ENCODE results near the gene EIF2S3. TPM values are rescaled to one million over a fixed set of nuclear protein-coding genes. Genes with fewer than 3 reads are reported as not detected.

Gene EIF2S3
- total RNA-seq, 2 experiments from 2014 or later, result 366 to 386 TPM

- no peaks in the 10 kb centered on the region for H3K4me1 Mint-ChIP-seq (ENCODE audit: low read depth)
- no peak for DNase-seq
- no peaks in the 10 kb centered on the region for H3K9me3 Mint-ChIP-seq
- no peak overlapping the region for H3K27ac Mint-ChIP-seq
- intact Hi-C loops (cut with micrococcal nuclease), result no loop called here
- CTCF ChIA-PET, result no interaction called here
- H3K4me3 Mint-ChIP-seq, result no peak overlapping the region
- H3K27me3 Mint-ChIP-seq (ENCODE audit: low read depth), result no peaks in the 10 kb centered on the region
- H3K36me3 Mint-ChIP-seq (ENCODE audit: low read depth), result no peaks in the 10 kb centered on the region
These were observed 44.2 kb downstream of the EIF2S3 start for GRCh38 chrX:24098932-24099331.

GRCh38 chrX:24099394-24099793 is 44.6 kb downstream of the EIF2S3 start:
- H3K27ac Mint-ChIP-seq, result no peak overlapping the region
- no peaks in the 10 kb centered on the region for H3K9me3 Mint-ChIP-seq
- no peak overlapping the region for H3K4me3 Mint-ChIP-seq
- no peaks in the 10 kb centered on the region for H3K4me1 Mint-ChIP-seq (ENCODE audit: low read depth)
- H3K36me3 Mint-ChIP-seq (ENCODE audit: low read depth), result no peaks in the 10 kb centered on the region
- intact Hi-C loops (cut with micrococcal nuclease), result no loop called here
- no peak for DNase-seq
- H3K27me3 Mint-ChIP-seq (ENCODE audit: low read depth), result no peaks in the 10 kb centered on the region
- CTCF ChIA-PET, result no interaction called here

GRCh38 chrX:24100713-24101112 is 46.0 kb downstream of the EIF2S3 start:
- DNase-seq, result no peak
- no peaks in the 10 kb centered on the region for H3K4me1 Mint-ChIP-seq (ENCODE audit: low read depth)
- no peaks in the 10 kb centered on the region for H3K27me3 Mint-ChIP-seq (ENCODE audit: low read depth)
- no peak overlapping the region for H3K27ac Mint-ChIP-seq
- CTCF ChIA-PET, result no interaction called here
- H3K9me3 Mint-ChIP-seq, result no peaks in the 10 kb centered on the region
- H3K4me3 Mint-ChIP-seq, result no peak overlapping the region
- intact Hi-C loops (cut with micrococcal nuclease), result no loop called here
- no peaks in the 10 kb centered on the region for H3K36me3 Mint-ChIP-seq (ENCODE audit: low read depth)

- intact Hi-C loops (cut with micrococcal nuclease), result no loop called here
These were observed 55.3 kb downstream of the EIF2S3 start for GRCh38 chrX:24110069-24110468.

DNA sequence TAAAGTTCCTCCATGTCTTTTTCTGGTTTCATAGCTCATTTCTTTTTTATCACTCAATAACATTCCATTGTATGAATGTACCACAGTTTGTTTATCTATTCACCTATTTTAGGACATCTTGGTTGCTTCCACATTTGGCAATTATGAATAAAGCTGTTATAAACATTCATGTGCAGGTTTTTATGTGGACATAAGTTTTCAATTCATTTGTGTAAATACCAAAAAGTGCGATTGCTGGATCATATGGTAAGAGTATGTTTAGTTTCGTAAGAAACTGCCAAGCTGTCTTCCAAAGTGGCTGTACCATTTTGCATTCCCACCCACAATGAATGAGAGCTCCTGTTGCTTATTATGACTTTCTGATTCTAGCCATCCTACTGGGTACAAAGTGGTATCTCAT is 58.4 kb downstream of the EIF2S3 start:
- no peak overlapping the region for H3K27ac Mint-ChIP-seq
- no peaks in the 10 kb centered on the region for H3K4me1 Mint-ChIP-seq (ENCODE audit: low read depth)
- no peaks in the 10 kb centered on the region for H3K27me3 Mint-ChIP-seq (ENCODE audit: low read depth)
- no peak for DNase-seq
- intact Hi-C loops (cut with micrococcal nuclease), result no loop called here
- H3K9me3 Mint-ChIP-seq, result no peaks in the 10 kb centered on the region
- no peak overlapping the region for H3K4me3 Mint-ChIP-seq
- H3K36me3 Mint-ChIP-seq (ENCODE audit: low read depth), result no peaks in the 10 kb centered on the region
- CTCF ChIA-PET, result no interaction called here

More at GRCh38 chrX:24110069-24110468, 55.3 kb downstream of the EIF2S3 start:
- Mint-ChIP-seq H3K9me3 (no peaks in the 10 kb centered on the region), H3K4me3 (no peak overlapping the region), H3K27ac (no peak overlapping the region), H3K27me3 (ENCODE audit: low read depth) (no peaks in the 10 kb centered on the region), H3K36me3 (ENCODE audit: low read depth) (no peaks in the 10 kb centered on the region), H3K4me1 (ENCODE audit: low read depth) (no peaks in the 10 kb centered on the region)
- no peak for DNase-seq
- CTCF ChIA-PET, result no interaction called here

DNA sequence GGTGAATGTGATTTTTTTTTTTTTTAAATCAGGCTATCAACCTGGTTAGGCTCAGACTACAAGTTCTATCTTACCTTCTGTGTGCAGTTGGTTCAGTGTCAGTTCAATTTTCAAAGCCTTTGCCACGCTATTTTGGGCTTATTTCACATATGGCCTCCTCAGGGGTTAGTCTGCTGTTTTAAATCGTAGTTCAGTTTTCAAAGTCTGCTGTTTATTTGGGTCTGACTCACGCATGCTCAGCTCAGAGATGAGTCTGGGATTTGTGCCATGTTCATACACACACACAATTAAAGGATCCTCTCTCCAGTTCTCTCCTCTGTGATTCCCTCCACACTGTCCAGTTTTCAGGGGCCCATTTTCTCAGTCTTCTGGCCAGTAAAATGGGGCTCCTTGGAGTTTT is 62.5 kb downstream of the EIF2S3 start:
- CTCF ChIA-PET, result no interaction called here
- intact Hi-C loops (cut with micrococcal nuclease), result no loop called here
- H3K27me3 Mint-ChIP-seq (ENCODE audit: low read depth), result no peaks in the 10 kb centered on the region
- no peak for DNase-seq
- no peaks in the 10 kb centered on the region for H3K36me3 Mint-ChIP-seq (ENCODE audit: low read depth)
- no peak overlapping the region for H3K4me3 Mint-ChIP-seq
- H3K4me1 Mint-ChIP-seq (ENCODE audit: low read depth), result no peaks in the 10 kb centered on the region
- H3K9me3 Mint-ChIP-seq, result no peaks in the 10 kb centered on the region
- no peak overlapping the region for H3K27ac Mint-ChIP-seq

GRCh38 chrX:24124244-24124799 is 69.6 kb downstream of the EIF2S3 start:
- H3K36me3 Mint-ChIP-seq (ENCODE audit: low read depth), result no peaks in the 10 kb centered on the region
- intact Hi-C loops (cut with micrococcal nuclease), result no loop called here
- no peaks in the 10 kb centered on the region for H3K9me3 Mint-ChIP-seq
- CTCF ChIA-PET, result interaction anchor here (0.6 kb wide), 1 partner anchor 38 kb away, joined by 3 read pairs; no protein-coding TSS in a partner anchor
- DNase-seq, result no peak
- no peaks in the 10 kb centered on the region for H3K4me1 Mint-ChIP-seq (ENCODE audit: low read depth)
- H3K27me3 Mint-ChIP-seq (ENCODE audit: low read depth), result no peaks in the 10 kb centered on the region
- no peak overlapping the region for H3K27ac Mint-ChIP-seq
- H3K4me3 Mint-ChIP-seq, result no peak overlapping the region

DNA sequence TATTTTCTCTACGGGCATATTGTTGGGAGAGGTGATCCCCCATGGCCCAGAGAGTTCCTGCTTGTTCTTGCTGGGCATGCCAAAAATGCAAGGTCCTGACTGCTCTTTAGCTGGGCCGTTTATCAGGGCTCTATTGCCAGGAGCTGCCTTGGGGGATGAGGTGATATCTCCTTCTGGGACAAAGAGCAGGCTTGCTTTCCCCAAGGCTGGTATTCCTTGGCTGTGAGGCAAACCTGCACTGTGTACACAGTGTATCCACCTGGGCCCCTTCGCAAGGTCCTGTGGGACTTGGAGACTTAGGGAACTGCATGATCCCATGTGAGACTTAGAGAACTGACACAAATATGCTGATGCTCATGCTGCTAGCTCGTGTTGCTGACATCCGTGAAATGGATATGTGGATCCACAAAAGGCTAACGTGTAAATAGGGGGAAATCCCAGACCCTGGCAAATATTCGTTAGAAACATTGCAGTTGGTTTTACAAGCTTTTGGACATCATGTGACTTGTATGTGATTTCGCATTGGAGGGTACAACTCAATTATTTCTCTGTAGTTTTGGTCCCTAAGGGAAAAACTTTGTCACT is 70.4 kb downstream of the EIF2S3 start:
- CTCF ChIA-PET, result interaction anchor here (0.6 kb wide), 1 partner anchor 38 kb away, joined by 3 read pairs; no protein-coding TSS in a partner anchor

More for the DNA sequence above, 70.4 kb downstream of the EIF2S3 start:
- Mint-ChIP-seq H3K27me3 (ENCODE audit: low read depth) (no peaks in the 10 kb centered on the region), H3K4me1 (ENCODE audit: low read depth) (no peaks in the 10 kb centered on the region), H3K27ac (no peak overlapping the region), H3K36me3 (ENCODE audit: low read depth) (no peaks in the 10 kb centered on the region), H3K9me3 (no peaks in the 10 kb centered on the region), H3K4me3 (no peak overlapping the region)
- intact Hi-C loops (cut with micrococcal nuclease), result no loop called here
- DNase-seq, result no peak

Other genes starting within 250 kb of the EIF2S3 start
- gene APOO, start 147.0 kb upstream of the EIF2S3 start, total RNA-seq, result 10 to 100 TPM; 41.3 to 49.5 TPM
- gene CXorf58, start 146.9 kb upstream of the EIF2S3 start, total RNA-seq, result under 1 TPM in 1 of 2 experiments, not detected in 1; 0.20 TPM
- gene KLHL15, start 27.8 kb upstream of the EIF2S3 start, total RNA-seq, result 10 to 100 TPM; 20.6 to 21.5 TPM
- 10 to 100 TPM; 27.1 to 27.9 TPM for gene ZFX, start 94.8 kb downstream of the EIF2S3 start, total RNA-seq